GM21786 (cell line): ENCODE data around the gene RAB28.

Experiments used
- ATAC-seq: cut with Tn5 transposase; IDR thresholded peaks from one replicate; pipeline ENCODE4 v1.9.1; 2021; ENCODE audit not compliant: unreplicated experiment

RAB28 gene

GRCh38 chr4:13511101-13511500 lies 27.0 kb upstream of the RAB28 start:
- ATAC-seq = no peak

GRCh38 chr4:13509442-13509841 lies 25.3 kb upstream of the RAB28 start:
- no peak for ATAC-seq

DNA sequence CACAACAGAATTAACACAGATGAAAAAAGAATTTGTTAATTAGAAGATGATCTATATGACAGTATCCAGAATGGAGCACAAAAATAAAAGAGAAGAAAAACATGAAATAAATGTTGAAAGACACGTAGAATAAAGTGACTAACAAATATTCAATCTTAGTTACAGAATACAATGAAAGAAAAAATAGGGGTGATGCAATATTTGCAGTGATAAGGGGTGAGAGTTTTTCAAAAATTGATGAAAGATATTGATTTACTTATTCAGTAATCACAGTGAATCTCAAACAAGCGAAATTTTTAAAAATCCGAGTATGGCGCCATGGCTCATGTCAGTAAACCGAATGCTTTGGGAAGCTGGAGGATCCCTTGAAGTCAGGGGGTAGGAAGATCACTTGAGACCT lies 20.2 kb upstream of the RAB28 start:
- ATAC-seq = no peak

DNA sequence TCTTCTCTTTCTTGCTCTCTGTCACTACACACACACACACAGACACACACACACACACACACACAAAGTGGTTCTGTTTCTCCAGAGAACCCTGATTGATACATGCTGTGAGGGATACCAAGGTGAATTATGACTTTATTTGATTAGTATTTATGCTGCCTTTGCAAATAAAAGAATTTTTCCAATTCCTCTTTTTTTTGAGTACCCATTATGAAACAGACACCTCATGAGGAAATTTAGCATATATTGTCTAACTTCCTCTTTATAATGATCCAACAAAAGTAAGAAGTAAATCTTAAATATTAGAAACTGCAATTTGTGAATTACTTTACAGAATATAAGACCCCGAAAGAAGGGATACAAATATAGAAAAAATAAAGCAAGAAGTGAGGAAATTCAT lies 14.3 kb upstream of the RAB28 start:
- no peak for ATAC-seq

DNA sequence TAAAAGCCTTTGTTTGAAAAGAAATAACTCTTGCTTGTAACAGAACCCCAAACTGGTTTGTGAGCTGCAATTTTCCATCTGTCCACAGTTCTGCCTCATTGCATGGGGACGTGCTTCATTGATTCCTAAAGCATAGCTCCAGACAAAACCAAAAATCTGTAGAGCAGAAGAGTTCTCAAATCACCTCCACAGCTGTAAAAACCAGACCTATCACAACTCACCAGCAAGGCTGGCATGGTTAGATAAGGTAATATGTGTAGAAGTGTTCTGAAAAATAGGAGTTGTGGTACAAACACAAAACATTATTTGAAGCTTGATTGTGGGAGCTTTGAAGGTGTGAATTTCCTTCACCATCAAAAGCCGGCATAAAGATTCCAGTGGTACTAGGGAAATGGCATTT lies 12.5 kb upstream of the RAB28 start:
- ATAC-seq = no peak

GRCh38 chr4:13495753-13496152 lies 11.6 kb upstream of the RAB28 start:
- no peak for ATAC-seq

DNA sequence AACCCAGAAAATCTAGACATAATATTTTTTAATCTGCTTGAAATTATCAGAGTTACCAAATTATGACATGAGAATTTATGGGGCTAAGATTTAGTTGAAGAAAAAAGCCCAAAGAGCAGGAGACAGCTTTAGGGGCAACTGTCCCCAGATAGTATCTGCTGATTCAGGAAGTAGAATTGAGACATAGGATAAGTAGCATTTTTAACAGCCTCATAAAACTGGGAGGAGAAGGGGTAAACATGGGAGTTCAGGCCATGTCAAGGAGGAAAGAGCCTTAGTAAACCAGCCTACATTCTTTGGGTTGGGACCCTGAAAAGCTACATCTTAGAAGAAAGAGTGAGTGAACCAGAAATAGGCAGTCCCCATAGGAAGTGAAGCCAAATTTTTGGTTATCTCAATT lies 9.7 kb upstream of the RAB28 start:
- no peak for ATAC-seq

DNA sequence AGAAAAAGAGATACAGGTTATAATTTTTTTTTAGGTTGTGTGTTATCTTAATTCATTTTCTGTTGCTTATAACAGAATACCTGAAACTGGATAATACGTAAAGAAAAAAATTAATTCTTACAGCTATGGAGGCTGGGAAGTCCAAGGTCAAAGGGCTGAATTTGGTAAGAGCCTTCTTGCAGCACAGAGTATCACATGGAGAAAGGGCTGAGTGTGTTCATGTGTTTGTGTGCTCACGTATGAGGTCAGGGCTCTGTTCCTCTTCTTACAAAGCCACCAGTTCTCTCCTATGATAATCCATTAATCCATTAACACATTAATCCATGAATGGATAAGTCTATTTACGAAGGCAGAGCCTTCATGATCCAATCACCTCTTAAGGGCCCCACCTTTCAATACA lies 8.6 kb upstream of the RAB28 start:
- ATAC-seq = no peak

DNA sequence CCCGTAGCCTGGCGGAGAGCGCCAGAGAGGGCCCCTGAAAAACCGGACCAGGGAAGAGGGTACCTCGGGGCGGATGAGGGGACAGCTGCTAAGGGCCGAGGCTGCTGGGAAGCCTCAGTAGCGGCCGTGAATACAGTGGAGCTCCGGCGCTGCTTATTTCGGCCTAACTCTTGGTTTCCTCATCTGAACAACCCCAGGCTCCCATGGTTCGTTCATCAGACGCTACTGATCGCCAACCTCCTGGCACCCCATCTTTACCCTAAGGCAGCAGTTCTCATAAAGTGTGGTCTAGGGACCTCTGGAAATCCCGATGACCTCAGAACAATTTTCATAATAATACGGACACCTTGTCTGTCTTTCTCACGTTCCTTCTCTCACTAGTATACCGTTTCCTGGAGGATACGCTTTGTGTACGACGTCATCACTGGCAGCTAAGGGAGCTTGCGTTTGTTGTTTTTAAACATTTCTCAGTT lies 645 bp upstream of the RAB28 start:
- ATAC-seq = peak; percentile 22

- peak; percentile 19 for ATAC-seq
Measured at GRCh38 chr4:13483768-13484121, 395 bp downstream of the RAB28 start.

- ATAC-seq = peak; percentile 1
Measured at GRCh38 chr4:13483136-13483767, 888 bp downstream of the RAB28 start.

GRCh38 chr4:13481569-13481968 lies 2.6 kb downstream of the RAB28 start:
- no peak for ATAC-seq

- ATAC-seq = no peak
Measured at GRCh38 chr4:13478707-13479106, 5.4 kb downstream of the RAB28 start.

DNA sequence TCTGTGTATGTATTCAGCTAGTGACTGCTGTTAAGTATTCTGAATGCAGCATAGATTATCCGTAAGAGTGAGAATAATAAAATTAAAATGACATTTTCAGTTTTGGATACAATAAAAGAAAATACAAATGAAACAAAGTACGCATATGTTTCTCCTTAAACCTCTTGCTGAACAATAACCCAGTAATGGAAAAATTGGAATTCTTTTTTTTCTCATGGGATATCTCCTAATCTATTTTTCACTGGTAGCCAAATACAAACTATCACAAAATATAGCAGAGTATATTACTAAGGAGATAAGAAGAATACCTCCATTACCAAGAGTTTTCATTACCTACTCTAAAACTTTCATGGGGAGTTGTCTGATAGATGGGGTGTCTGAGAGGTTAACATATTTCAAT lies 6.0 kb downstream of the RAB28 start:
- no peak for ATAC-seq

DNA sequence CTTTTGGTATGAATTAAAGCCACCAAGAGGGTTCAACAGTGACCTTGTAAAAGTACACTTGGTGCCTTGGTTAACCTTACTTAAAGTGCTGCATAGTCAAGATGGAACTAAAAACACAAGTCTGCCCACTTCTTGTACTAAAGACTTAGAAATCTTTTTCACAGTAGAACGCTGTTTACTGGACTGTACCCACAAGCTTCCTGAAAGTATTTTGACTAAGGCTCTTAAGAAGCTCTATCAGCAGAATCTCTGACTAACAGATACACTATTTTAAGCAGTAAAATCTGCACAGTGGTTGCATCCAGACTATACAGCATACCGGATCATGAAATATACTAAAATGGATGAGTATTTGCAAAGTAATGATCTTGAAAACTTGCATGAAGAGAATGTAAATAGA lies 7.2 kb downstream of the RAB28 start:
- ATAC-seq = no peak

DNA sequence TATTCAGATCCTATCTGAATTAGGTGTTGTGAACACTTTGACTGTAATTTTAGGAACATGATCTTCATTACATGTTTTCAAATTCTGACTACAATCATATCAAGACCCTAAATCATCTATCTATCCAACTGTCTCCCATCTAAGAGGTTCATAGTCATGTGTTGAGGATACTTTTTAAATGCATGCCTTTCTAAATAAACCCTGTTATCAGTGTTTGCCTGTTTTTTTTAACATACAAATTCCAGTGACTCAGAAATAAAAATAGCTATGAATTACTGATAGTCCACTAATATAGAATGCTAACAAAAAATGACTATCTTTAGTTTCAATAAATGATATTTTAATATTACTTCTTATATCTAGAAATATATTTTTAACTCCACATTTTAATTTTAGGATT lies 8.0 kb downstream of the RAB28 start:
- no peak for ATAC-seq

GRCh38 chr4:13471400-13471799 lies 12.7 kb downstream of the RAB28 start:
- ATAC-seq = no peak

DNA sequence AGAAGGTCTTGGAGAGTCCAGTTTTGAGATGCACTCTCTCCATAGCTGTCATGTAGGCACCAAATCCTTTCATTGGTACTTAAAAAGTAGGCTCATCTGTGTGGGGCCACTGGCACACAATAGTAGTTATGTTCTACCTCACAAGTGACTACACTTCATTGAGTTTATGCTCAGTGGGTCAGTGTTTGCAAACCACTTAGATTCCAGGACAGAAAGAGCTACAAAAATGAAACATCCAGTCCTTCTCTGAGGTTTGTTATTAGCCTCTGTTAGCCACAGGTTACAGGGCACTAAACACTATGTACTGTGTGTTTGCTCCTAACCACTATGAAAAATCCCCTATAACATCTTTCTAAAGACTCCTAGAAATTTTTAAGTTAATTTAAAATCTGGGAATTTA lies 13.8 kb downstream of the RAB28 start:
- ATAC-seq = peak; percentile 62

GRCh38 chr4:13464973-13465372 lies 19.2 kb downstream of the RAB28 start:
- no peak for ATAC-seq

DNA sequence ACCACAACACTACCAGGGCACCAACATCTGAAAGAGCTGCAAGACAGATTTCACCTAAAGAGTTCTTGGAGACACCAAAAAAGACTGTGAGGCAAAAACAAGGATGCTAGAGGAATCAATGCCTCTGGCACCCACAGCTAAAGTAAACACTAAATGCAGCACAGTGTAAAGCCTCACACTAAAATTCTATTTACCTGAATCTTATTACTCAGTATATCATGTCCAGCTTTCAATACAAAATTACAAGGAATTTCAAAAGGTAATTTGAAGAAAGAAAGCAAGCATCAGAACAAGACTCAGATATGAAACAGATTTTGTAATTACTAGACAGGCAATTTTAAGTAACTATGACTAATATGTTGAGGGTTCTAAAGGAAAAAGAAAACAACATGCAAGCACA lies 19.6 kb downstream of the RAB28 start:
- ATAC-seq = no peak

DNA sequence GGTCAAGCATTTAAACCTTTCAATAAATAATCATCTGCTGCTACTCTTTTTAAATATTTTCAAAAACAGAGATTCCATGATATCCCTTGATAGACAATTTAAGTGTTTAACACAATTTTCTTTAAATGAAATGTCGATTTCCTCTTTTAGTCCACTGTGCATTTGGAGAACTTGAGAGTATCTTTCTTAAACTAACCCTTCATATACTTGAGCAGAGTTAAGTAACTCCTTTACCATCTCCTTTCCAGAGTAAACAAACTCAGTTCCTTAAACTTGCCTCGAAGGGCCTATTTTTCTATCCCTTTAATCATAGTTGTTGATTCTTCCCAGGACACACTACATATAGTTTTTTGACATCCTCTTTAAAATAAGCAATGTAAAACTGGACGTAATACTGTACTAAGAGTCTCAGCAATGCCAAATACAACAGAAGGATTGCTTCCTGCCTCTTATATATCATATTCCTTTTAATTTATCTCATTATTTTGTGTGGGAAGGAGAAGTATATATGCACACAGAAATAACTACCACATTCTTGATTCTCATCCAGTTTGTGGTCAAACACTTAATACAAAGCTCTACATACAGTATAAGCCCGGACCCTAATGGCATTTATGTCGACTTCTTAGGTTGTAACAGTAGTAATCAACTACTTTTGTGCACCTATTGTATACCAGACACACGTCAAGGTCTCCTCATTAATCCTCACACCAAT lies 22.8 kb downstream of the RAB28 start:
- ATAC-seq = no peak

GRCh38 chr4:13455411-13455810 lies 28.7 kb downstream of the RAB28 start:
- no peak for ATAC-seq

GRCh38 chr4:13454786-13455185 lies 29.4 kb downstream of the RAB28 start:
- no peak for ATAC-seq
